Kasumi-1 (cell line): ENCODE data around the gene DCAF11.
A peak's percentile ranks its signal among the peaks of the same experiment; 100 is the strongest.

Source experiments
- DNase-seq, 2 experiments: peaks; one replicate each; lab custom pipeline; 2025; lab: John Stamatoyannopoulos, UW

DCAF11 gene

DNA sequence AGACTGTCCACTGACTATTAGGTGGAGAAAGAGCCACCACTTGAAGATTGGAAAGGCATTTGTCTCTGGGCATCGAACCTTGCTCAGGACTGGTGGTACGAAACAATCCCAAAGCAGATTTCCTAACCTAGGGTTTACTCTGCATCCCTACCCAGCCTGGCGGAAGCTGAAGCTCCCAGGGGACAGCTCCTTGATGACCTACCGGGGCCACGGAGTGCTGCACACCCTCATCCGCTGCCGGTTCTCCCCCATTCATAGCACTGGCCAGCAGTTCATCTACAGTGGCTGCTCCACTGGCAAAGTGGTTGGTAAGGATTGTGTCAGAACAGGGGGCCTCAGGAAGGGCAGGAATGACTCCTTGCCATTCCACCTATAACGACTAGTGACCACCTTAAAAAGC, 6.6 kb downstream of the DCAF11 start:
- DNase-seq: no peak

DNA sequence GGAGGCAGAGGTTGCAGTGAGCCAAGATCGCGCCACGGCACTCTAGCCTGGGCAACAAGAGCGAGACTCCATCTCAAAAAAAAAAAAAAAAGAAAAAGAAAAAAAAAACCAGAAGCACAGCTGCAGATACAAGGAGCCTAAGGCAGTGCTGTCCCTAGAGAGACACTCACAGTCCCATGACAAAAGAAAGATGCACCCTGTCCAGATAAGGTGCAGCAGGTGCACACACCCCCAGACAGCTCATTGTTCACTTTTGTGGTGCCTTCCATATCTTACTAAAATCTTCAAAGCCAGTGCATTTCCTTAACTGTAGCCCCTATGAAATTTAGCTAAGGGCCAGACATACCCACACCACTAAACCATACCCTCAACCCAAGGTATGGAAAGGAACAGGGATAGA, 7.8 kb downstream of the DCAF11 start:
- no peak for DNase-seq

DNA sequence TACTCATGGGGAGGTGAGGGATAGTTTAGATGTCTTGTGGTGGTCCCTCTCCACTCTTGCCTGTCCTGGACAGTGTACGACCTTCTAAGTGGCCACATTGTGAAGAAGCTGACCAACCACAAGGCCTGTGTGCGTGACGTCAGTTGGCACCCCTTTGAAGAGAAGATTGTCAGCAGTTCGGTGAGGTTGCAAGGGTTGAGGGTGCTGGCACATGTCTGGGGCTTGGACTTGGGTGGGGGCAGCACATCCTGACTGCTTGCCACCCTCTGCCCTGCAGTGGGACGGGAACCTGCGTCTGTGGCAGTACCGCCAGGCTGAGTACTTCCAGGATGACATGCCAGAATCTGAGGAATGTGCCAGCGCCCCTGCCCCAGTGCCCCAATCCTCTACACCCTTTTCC, 8.3 kb downstream of the DCAF11 start:
- DNase-seq: no peak

DNA sequence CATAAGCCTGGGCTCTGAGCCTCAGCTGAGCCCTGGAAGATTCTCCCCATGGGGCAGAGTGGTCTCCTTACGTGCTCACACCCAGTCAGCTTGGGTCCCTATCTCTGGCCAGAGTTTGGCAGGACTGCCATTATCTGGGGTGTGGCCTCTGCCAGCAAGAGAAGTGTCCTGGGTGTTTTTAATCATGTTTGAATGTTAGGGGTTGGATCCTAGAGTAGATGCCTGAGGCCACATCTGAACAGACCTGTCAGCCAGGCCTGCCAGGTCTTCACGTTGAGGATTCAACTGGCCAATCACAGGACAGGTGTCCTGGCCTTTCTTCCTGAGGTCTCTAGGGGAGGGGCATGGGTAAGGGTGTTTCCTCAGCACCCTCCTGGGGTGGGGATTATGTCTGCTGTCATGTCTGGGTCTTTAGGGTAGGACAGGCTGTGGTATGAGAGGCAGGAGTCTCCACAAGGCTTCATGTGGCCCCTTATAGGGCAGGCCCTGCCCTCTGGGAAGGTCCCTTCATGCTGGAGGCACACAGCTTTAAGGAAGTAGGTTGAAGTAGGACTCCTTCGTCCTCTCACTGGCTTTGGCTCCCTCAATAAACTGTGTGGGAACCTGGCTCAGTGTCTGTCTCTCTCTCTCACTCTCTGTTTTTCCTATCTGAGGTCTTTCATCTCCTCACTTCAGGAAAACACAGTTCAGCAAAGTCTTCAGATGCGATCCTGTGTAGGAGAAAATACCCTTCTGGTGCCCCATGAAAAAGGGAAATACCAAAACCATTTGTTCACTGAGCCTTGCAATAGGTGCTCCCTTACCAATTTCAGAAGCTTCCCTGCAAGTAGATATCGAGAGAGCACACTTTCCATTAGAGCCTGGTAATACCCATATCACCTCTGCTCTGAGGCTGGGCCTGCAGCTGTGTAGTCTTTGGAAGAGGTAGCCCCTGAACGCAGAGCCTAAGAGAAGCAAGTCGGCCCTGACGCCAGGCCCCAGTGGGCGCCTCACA, 9.1 kb downstream of the DCAF11 start:
- DNase-seq: no peak

DNA sequence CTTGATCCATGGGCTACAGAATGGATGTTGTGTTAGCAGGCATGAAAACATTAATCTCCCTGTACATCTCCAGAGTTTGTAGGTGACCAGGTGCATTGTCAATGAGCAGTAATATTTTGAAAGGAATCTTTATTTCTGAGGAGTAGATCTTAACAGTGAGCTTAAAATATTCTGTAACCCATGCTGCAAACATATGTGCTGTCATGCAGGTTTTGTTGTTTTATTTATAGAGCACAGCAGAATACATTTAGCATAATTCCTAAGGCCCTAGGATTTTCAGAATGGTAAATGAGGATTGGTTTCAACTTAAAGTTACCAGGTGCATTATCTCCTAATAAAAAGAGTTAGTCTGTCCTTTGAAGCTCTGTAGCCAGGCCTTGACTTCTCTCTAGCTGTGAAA, 12.4 kb downstream of the DCAF11 start:
- no peak for DNase-seq

GRCh38 chr14:24127673-24128072, 13.1 kb downstream of the DCAF11 start:
- no peak for DNase-seq

DNA sequence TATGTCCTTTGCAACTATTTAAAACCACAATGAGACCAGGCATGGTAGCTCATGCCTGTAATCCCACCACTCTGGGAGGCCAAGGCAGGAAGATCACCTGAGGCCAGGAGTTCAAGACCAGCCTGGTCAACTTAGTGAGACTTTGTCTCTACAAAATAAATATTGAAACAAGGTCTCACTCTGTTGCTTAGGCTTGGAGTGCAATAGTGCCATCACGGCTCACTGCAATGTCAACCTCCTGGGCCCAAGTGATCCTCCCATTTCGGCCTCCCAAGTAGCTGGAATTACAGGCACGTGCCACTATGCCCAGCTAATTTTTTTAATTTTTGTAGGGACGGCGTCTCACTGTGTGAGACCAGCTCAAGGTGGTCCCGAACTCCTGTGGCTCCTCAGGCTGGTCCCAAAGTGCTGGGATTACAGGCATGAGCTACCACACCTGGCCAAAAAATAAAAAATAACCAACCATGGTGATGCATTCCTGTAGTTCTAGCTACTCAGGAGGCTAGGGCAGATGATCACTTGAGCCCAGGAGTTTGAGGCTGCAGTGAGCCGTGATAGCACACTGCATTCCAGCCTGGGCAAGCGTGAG, 14.9 kb downstream of the DCAF11 start:
- DNase-seq: no peak

DNA sequence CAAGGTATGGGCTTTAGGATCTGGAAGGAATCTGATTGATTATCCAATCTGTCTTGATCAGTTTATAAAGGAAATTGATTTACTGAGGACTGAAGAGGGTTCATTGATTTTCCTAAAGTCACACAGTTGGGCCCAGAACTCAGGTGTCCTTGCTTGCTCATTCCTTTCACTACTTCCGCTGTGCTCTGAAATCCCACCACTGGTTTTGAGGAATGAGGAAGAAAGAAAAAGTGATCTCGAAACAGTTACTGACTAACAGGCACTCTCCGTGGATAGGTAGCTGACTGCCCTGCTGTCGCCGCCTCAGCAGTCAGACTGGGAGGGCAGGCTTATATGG, 15.8 kb downstream of the DCAF11 start, which contains the start of gene FITM1:
Gene FITM1 (plus strand): TSS at position 280 of the 337 bp plus-strand sequence. CDS start 905 bp downstream, outside the sequence.
- no peak for DNase-seq

GRCh38 chr14:24130717-24131548, 16.4 kb downstream of the DCAF11 start:
- no peak for DNase-seq

GRCh38 chr14:24131549-24131966, 17.0 kb downstream of the DCAF11 start:
- DNase-seq: no peak

- no peak for DNase-seq
These were observed 17.6 kb downstream of the DCAF11 start for GRCh38 chr14:24132061-24132685.

- DNase-seq: no peak
These were observed 18.4 kb downstream of the DCAF11 start for GRCh38 chr14:24132976-24133375.

DNA sequence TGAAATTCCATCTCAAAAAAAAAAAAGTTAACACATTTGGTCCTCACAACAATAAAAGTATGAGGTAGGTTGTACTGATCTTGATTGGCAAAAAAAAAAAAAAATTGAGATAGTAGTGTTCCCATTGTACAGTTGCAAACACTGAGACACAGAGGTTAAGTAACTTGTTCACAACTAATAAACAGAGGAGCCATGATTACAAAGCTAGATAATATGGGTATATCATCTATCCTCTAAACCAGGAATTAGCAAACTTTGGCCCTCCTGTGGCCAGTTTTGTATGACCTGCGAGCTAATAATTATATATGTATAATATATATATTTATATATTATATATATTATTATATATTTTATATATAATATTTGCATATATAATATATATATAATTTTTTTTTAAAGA, 19.2 kb downstream of the DCAF11 start:
- DNase-seq: peak in 1 of 2 experiments; percentile 25

GRCh38 chr14:24135584-24135833, 20.9 kb downstream of the DCAF11 start:
- DNase-seq: peak in 1 of 2 experiments; percentile 50

- DNase-seq: peak; percentile 83 to 86
These were observed 21.5 kb downstream of the DCAF11 start, which contains the start of gene PSME1 for GRCh38 chr14:24135834-24136683. TSS of gene PSME1 (plus strand) at chr14:24136194. CDS start at chr14:24136263, 69 bp downstream.

DNA sequence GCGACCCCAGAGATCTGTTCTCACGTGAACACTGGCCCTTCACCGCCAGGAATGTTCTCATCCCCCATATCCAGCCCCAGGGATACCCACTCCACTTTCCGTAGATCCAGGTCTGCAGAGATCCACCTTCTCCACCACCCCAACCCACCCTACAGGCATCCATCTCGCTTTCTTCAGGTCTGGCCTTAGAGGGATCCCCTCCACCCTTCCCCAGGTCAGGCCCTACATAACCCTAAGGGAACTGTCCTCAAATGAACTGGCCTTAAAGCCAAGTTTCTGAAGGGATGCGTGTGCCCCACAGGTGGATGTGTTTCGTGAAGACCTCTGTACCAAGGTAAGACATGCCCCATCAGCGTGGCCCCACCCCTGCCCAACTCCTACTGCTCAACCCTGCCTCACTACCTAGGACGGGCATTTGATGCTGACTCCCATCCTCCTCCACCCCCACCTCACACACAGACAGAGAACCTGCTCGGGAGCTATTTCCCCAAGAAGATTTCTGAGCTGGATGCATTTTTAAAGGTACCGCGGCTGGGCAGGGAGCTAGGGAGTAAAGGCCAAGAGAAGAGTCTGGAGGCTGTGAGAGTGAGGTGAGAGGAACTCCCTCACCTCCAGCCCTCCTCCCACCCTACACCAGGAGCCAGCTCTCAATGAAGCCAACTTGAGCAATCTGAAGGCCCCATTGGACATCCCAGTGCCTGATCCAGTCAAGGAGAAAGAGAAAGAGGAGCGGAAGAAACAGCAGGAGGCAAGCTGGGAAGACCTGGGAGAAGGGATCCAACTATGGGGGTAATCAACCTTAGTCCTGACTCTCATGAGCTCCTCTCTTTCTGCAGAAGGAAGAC, 22.3 kb downstream of the DCAF11 start:
- no peak for DNase-seq

DNA sequence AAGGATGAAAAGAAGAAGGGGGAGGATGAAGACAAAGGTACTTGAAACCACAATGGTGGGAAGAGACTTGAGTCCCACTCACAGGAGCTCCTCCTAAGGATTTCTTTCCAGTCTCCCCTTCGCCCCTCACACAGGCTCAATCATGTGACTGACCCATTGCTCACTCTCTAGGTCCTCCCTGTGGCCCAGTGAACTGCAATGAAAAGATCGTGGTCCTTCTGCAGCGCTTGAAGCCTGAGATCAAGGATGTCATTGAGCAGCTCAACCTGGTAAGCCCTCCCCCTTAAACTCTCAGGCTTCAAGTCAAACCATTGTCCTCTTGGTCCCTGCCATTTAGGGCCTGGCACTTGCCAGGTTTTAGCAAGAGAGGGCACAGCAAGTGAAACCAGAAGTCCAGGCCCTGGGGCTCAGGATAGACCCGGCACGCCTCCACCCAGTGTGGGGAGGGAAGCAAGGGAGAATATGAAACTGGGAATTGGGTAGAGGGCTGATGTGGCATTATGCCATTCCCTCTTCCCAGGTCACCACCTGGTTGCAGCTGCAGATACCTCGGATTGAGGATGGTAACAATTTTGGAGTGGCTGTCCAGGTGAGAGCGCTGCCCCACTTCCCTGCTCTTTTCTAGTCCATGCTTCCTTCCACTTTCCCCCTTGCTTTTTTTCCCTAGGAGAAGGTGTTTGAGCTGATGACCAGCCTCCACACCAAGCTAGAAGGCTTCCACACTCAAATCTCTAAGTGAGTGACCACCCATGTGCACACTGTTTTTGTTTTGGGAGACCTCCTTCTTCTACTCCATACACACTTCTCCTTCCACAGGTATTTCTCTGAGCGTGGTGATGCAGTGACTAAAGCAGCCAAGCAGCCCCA, 23.2 kb downstream of the DCAF11 start:
- DNase-seq: no peak

GRCh38 chr14:24138396-24139271, 24.1 kb downstream of the DCAF11 start:
- no peak for DNase-seq
